ENCODE results near the gene PARN.
A peak's percentile ranks its signal among the peaks of the same experiment; 100 is the strongest.

PARN gene

GRCh38 chr16:14496786-14497185, 133.3 kb downstream of the PARN start:
- DNase-seq = no peak

- DNase-seq = no peak
Measured at GRCh38 chr16:14496047-14496770, 133.9 kb downstream of the PARN start.

GRCh38 chr16:14495213-14496046, 134.6 kb downstream of the PARN start:
- no peak for DNase-seq

DNA sequence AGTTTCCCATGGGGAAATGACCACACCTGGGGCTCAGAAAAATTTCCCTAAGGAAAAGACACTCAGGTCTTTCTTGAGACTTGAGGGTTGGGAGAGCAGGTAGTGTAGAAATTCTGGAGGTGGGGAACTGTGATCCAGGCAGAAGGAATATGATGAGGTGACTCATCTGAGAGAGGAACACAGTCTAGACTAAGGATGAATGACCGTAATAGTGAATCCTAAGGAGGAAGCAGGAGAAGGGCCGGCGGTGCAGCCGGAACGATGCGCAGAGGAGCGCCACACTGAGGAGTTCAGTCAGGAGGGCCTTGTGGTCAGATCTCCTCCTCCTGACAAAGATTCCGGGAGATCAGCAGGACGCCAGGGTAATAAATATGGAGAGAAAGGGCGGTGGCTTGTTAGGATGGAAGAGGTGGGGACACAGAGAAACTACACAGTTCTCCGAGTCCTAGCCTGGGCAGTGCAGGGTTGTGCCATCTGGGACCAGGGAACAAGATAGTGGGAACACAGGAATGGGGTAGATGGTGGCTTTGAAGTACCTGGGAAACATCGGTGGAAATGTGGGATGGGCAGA, 135.6 kb downstream of the PARN start:
- no peak for DNase-seq

DNA sequence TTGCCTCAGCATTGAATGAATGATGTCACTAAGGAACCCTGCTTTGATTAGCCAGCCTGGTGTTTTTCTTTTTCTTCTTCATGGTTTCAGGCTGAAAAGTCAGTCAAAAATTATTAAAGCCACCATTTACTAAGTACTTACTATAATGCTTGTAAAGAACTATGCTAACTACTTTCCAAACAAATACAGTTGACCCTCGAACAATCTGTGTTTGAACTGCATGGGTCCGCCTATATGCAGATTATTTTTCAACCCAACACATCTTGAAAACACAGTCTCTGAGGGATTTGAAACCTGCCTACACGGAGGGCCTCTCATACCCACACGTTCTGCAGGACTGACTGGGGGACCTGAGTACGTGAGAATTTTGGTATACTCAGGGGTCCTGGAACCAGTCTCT, 136.3 kb downstream of the PARN start:
- DNase-seq = no peak

- no peak for DNase-seq
Measured at GRCh38 chr16:14492614-14493013, 137.4 kb downstream of the PARN start.

- no peak for DNase-seq
Measured at GRCh38 chr16:14491861-14492529, 138.1 kb downstream of the PARN start.

DNA sequence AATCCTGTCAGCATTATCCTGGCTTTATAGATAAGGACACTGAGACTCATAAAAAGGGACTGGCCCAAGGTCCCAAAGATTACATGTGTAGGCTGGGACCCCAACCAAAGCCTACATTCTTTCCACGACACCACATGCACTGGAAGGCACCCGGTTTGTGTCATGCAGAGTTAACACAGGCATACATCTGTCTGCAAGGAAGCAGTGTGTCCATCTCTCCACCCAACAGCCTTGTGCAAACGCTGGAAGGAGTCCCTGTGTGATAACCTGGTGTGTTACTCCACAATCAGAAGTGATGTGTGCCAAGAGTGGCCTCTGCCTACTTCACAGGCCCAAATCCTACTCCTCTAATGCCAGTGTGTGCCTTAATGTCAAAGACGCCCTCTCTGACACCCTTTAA, 139.8 kb downstream of the PARN start:
- no peak for DNase-seq

- DNase-seq = peak; percentile 14
Measured at GRCh38 chr16:14489460-14489859, 140.6 kb downstream of the PARN start.

DNA sequence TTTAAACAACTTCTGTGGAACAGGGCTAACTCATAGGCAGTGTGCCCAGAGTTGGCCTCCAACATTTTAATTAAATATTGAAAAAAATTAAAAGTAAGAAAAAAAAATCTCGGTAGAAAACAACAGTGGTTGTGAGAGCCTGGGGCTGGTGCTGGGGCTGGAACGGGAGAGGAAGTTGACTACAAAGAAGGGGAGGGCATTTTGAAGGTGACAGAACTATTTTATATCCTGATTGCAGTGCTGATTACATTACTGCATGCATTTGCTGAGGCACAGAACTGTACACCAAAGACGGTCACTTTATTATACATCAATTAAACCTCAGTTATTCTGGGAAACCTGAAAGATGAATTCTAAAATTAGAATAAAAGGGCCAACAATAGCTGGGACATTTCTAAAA, 142.5 kb downstream of the PARN start:
- DNase-seq = no peak

DNA sequence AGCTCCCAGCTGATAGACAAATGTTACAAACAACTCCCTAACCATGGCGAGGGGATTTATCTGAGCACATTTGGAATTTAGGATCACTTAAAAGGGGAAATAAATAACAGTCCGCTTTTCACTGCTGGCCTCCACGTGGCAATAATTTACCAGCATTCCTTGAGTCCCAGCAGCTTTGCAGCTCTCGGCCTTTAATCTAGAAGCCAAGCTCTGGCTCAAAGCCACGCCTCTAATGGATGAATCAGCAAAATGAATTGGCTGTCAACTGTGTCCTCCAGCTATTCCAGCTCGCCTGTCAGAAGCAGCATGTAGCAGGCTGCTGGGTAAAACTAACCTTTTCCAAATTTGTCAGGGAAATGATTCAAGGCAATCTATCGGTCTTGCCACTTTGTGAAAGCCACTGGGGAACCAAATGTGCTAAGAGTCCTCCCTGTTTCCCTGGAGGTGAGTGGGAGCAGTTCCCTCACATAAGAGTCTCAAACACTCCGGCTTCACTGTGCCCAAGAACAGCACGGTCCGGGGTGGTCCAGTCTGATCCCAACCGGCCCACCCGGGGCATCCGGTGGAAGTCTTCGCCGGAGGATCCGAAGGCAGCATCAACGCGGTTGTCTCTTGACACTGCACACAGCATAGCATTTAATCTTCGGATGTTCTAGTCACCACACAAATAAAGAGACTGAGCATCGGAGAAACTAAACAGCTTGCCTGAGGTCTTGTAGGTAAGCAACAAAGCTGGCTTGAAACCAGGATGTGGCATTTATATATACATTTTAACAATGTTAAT, 143.3 kb downstream of the PARN start:
- no peak for DNase-seq

DNA sequence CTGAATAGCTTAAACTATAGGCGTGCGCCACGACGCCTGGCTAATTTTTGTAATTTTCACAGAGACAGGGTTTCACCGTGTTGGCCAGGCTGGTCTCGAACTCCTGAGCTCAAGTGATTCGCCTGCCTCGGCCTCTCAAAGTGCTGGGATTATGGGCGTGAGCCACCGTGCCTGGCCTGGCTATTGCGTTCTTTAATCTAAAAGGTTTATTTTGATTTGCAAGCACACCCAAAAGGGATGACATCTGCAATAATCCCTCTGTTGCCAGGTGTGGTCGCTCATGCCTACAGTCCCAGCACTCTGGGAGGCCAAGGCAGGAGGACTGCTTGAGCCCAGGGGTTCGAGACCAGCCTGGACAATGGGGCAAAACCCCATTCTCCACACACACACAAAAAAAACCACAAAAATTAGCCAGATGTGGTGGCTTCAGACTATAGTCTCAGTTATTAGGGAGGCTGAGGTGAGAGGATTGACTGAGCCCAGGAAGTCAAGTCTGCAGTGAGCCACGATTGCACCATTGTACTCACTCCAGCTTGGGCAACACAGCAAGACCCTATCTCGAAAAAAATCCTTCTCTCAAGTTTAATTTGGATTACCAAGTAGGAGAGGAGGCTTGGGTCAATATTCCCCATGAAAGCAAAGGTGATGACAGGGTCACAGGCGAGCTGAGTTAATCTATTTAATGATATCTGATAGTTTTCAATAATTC, 144.1 kb downstream of the PARN start:
- DNase-seq = no peak

DNA sequence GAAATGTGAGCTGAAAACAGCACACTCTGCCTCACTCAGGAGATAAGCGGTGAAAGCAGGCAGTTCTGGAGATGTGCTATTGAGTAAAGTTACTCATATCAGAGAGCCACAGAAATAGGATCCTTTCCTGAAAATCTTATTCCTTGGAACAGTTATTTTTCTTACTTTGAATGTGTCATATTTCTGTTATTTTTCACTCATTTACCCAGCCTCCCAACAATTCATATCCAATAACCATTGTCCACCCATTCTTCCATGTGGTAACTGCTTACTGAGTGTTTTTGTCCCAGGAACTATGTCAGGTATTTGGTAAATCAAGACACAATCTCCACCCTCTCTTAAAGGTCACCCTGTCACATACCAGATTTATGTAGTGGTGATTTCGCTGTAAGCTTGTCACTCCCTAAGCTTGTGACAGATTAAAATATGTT, 144.9 kb downstream of the PARN start:
- DNase-seq = no peak

DNA sequence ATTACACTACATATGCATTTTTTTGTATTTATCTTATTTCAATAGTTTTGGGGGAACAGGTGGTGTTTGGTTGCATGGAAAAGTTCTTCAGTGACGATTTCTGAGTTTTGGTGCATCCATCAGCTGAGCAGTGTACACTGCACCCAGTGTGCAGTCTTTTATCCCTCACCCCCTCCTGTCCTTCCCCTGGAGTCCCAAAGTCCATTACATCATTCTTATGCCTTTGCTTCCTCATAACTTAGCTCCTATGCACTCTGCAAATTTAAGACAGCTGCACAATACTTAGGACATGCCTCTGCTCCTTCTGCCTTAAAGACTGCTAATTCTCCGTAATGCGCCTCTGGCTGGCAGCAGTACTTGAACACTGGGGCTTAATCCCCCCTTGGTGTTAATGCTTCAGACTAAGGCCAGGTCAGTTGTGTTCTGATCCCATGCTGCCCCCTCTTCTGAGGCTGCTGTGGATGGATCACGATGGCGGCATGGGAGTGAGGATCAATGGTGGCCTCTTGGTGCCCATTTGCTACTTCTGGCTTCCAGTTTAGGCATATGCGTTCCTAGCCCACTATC, 146.2 kb downstream of the PARN start:
- no peak for DNase-seq

- DNase-seq = no peak
Measured at GRCh38 chr16:14476183-14476582, 153.9 kb downstream of the PARN start.

DNA sequence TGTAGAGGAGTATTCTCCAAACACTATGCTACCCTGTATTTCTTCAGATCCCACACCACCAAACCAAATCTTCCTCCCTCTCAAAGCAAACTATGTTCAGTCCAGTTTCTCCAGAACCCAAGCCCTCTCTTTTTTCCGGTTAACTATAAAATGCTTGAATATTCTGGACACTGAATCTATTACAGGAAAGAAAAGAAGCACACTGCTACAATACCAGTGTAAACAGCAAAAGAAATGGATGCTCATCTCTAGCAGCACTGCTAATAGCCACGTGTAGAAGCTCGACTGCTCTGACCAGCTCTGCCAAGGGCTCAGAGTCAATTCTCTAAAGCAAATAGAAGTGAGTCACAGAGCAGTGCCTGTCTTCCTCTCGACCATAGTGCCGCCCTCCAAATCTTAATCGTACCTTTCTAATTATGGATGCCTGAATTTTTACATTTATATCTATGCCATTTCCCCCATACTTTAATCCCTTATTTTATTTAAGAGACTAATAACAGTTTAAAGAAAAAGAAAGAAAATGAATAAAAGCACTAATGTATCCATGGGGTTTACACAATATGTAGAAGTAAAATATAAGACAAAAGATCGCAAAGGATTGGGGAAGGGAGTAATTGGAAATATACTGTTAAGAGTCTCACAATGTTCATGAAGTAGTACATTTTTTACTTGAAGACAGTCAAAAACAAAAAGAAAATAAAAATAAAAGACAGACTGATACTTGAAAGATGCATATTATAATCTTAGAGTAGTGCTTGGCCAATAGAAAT, 154.5 kb downstream of the PARN start:
- no peak for DNase-seq

- no peak for DNase-seq
Measured at GRCh38 chr16:14473488-14473887, 156.6 kb downstream of the PARN start.

- no peak for DNase-seq
Measured at GRCh38 chr16:14472357-14472756, 157.7 kb downstream of the PARN start.

- no peak for DNase-seq
Measured at GRCh38 chr16:14470788-14471187, 159.3 kb downstream of the PARN start.

GRCh38 chr16:14465799-14466198, 164.3 kb downstream of the PARN start:
- DNase-seq = no peak

GRCh38 chr16:14464796-14465195, 165.3 kb downstream of the PARN start:
- no peak for DNase-seq
